MM.1S (cell line): Measurements from ENCODE around the gene SPEM2.

Source experiments
- DNase-seq: peaks from one replicate; pipeline ENCODE4 v3.0.0-alpha.2; 2015
- H2AFZ ChIP-seq: fragments of 300-600 bp; sonication (generic); 2 replicates; pipeline ENCODE4 v1.6.0; 2016; ENCODE audit warnings: antibody characterized with exemption, low read length
- H3F3A ChIP-seq: fragments of 300-600 bp; sonication (generic); 2 replicates; pipeline ENCODE4 v1.6.1; 2016; ENCODE audit warnings: mild to moderate bottlenecking, antibody characterized with exemption, low read length, moderate library complexity, mixed read lengths; ENCODE audit not compliant: insufficient read depth
- H3K27ac ChIP-seq: fragments of 300-600 bp; sonication (generic); 2 replicates; pipeline ENCODE4 v1.5.1; 2016; ENCODE audit warnings: mild to moderate bottlenecking, low read length
- H3K27me3 ChIP-seq: fragments of 300-600 bp; sonication (generic); replicated peaks from 2 replicates; pipeline ENCODE4 v1.6.0; 2016; ENCODE audit warnings: low read length; ENCODE audit not compliant: insufficient read depth
- H3K36me3 ChIP-seq: fragments of 300-600 bp; sonication (generic); replicated peaks from 2 replicates; pipeline ENCODE4 v1.6.1; 2016; ENCODE audit warnings: mild to moderate bottlenecking, low read length, mixed read lengths; ENCODE audit not compliant: insufficient read depth
- H3K4me1 ChIP-seq: fragments of 300-600 bp; sonication (generic); 2 replicates; pipeline ENCODE4 v1.6.1; 2016; ENCODE audit warnings: low read length, mixed read lengths
- H3K4me2 ChIP-seq: fragments of 300-600 bp; sonication (generic); 2 replicates; pipeline ENCODE4 v1.6.0; 2016; ENCODE audit warnings: low read depth, low read length
- H3K4me3 ChIP-seq: fragments of 300-600 bp; sonication (generic); 2 replicates; pipeline ENCODE4 v1.5.1; 2016; ENCODE audit warnings: low read length, mixed read lengths
- H3K79me2 ChIP-seq: fragments of 300-600 bp; sonication (generic); 2 replicates; pipeline ENCODE4 v1.6.1; 2016; ENCODE audit warnings: mixed run types, low read length, mixed read lengths
- H3K9ac ChIP-seq: fragments of 300-600 bp; sonication (generic); 2 replicates; pipeline ENCODE4 v1.6.1; 2016; ENCODE audit warnings: low read length, mixed read lengths
- H3K9me2 ChIP-seq: fragments of 300-600 bp; sonication (generic); replicated peaks from 2 replicates; pipeline ENCODE4 v1.6.1; 2016; ENCODE audit warnings: mild to moderate bottlenecking, low read length, mixed read lengths; ENCODE audit not compliant: insufficient read depth
- H3K9me3 ChIP-seq: fragments of 300-600 bp; sonication (generic); replicated peaks from 2 replicates; pipeline ENCODE4 v1.6.1; 2016; ENCODE audit warnings: mild to moderate bottlenecking, low read length, mixed read lengths; ENCODE audit not compliant: insufficient read depth
- H4K20me1 ChIP-seq: fragments of 300-600 bp; sonication (generic); 2 replicates; pipeline ENCODE4 v1.6.1; 2016; ENCODE audit warnings: mild to moderate bottlenecking, low read length, moderate library complexity, mixed read lengths; ENCODE audit not compliant: insufficient read depth
- EZH2 ChIP-seq: fragments of 300-600 bp; sonication (generic); optimal IDR thresholded peaks from 2 replicates; pipeline ENCODE3; 2017; ENCODE audit warnings: low read depth, mild to moderate bottlenecking, antibody characterized with exemption, low read length, mixed read lengths
- EZH2phosphoT487 ChIP-seq: fragments of 300-600 bp; sonication (generic); IDR thresholded peaks from 2 replicates; pipeline ENCODE4 v1.6.1; 2018; ENCODE audit warnings: antibody characterized with exemption, low read length
- TF ChIP-seq, protein P1 (sequence below): fragments of 300-600 bp; sonication (generic); IDR thresholded peaks from 2 replicates; pipeline ENCODE4 v1.5.1; 2016; ENCODE audit warnings: antibody characterized with exemption, low read length, mixed read lengths

Gene SPEM2

DNA sequence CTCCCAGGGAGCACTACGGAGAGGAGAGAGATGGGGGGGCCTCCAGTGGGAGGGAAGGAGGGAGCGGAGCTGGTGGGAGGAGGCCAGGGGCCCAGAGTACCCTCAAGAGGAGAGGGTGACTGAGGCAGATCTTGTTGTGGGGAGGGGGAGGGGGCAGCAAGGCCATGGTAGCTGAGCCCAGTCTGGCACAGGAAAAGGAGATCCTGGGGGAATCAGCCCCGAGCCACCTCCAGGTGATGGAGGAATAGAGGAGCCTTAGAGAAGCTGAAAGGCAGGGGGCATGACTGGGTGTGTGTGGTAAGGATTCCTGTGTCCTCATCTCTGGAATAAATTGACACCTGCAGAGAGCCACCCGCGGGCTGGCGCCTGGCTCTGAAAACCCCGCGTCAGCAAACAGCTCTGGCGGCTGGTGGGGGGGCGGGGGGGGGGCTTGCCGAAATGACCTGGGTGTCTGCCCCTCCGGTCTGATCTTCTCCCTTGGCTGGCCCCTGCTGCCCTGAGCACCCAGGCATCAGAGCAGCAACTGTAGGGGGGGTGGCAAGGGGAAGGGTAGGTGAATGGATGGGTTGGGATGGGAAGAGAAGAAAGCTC, 19.1 kb upstream of the SPEM2 start:
- Histone ChIP-seq H4K20me1 (no peaks in the 10 kb centered on the region), H3K79me2 (no peaks in the 10 kb centered on the region; the same call in 1 of the 2 replicates), H3K4me3 (no peak overlapping the region), H3K4me2 (no peak overlapping the region), H3K36me3 (no peaks in the 10 kb centered on the region), H3K9me2 (no peaks in the 10 kb centered on the region), H3K4me1 (peaks cover 4% of the 10 kb centered on the region; the same call in 1 of the 2 replicates), H2AFZ (no peak overlapping the region), H3K27me3 (peaks cover 50% of the 10 kb centered on the region), H3K9me3 (no peaks in the 10 kb centered on the region), H3K9ac (no peak overlapping the region), H3K27ac (no peak overlapping the region), H3F3A (no peaks in the 10 kb centered on the region)
- TF ChIP-seq EZH2phosphoT487, result no peak
- TF ChIP-seq EZH2, result no peak
- TF ChIP-seq, protein P1, sequence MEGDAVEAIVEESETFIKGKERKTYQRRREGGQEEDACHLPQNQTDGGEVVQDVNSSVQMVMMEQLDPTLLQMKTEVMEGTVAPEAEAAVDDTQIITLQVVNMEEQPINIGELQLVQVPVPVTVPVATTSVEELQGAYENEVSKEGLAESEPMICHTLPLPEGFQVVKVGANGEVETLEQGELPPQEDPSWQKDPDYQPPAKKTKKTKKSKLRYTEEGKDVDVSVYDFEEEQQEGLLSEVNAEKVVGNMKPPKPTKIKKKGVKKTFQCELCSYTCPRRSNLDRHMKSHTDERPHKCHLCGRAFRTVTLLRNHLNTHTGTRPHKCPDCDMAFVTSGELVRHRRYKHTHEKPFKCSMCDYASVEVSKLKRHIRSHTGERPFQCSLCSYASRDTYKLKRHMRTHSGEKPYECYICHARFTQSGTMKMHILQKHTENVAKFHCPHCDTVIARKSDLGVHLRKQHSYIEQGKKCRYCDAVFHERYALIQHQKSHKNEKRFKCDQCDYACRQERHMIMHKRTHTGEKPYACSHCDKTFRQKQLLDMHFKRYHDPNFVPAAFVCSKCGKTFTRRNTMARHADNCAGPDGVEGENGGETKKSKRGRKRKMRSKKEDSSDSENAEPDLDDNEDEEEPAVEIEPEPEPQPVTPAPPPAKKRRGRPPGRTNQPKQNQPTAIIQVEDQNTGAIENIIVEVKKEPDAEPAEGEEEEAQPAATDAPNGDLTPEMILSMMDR, result no peak
- no peak for DNase-seq

DNA sequence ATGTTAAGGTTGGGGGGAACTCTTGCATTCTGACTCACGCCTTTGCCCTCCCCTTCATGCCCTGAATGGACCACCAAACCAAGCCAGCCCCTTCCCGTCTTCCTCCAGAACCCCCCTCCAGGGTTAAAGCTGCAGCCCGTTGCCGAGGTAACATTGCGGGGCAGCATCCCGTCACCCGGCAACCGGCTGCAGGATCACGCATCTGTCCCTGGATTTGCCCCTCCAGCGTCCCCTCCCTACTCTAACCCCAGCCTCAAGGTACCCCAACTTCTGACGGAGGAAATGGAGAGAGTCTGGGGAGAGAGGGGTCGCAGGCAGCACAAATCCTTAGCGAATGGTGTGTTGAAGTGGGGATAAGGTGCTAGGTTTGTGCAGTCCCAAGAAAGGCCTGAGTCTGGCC, 18.3 kb upstream of the SPEM2 start:
- Histone ChIP-seq H3K9me2 (no peaks in the 10 kb centered on the region), H3K36me3 (no peaks in the 10 kb centered on the region), H4K20me1 (no peaks in the 10 kb centered on the region), H2AFZ (no peak overlapping the region), H3K9me3 (no peaks in the 10 kb centered on the region), H3K4me2 (no peak overlapping the region), H3K4me1 (peaks cover 4% of the 10 kb centered on the region; the same call in 1 of the 2 replicates), H3K4me3 (no peak overlapping the region), H3K79me2 (no peaks in the 10 kb centered on the region; the same call in 1 of the 2 replicates), H3K9ac (no peak overlapping the region), H3F3A (no peaks in the 10 kb centered on the region), H3K27me3 (peaks cover 58% of the 10 kb centered on the region), H3K27ac (no peak overlapping the region)
- DNase-seq, result no peak
- TF ChIP-seq EZH2phosphoT487 (no peak), EZH2 (no peak)
- TF ChIP-seq, protein P1, result no peak

DNA sequence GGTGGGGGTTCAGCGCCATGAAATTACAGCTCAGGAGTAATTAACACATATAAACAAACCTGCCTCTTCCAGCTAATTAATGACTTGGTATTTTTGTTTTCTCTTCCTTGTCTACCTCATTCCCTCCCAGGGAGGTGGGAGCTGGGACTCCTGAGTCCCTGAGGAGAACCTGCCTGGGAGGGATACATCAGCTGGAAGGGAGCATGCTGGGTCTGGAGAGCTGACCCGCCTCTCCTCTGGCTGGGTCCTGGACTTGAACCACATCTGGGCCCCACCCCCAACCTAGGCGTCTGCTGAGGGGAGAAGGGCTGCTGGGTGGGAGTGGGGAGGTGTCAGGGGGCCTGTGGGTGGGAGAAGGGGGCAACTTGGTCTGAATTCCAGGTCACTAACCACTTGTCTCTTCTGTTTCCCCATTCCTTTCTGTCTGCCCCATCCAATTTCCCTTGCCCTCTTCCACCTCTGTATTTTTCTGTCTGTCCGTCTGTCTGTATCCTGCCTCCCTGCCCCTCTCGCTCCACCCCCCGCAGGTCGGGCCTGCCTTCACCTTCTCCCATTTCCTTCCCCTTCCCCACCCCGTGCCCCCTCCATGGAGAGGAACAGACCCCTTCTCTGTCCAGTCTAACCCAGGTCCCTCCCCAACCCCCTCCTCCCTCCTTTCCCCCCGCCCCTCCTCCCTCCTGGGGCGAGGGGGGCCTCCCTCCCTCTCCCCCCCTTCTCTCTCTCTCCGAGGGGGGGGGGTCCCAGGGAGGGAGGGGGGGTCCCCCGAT, 17.7 kb upstream of the SPEM2 start, which contains the start of gene NLGN2:
Gene NLGN2 (plus strand): TSS at position 361 of the 767 bp plus-strand sequence. CDS start 411 bp downstream, outside the sequence.
- H3K27ac ChIP-seq, result no peak within 1 kb of the TSS
- no peaks in the 10 kb centered on the region for H4K20me1 ChIP-seq
- H3K4me3 ChIP-seq, result no peak within 1 kb of the TSS
- no peak within 1 kb of the TSS for H2AFZ ChIP-seq
- H3K36me3 ChIP-seq, result no peaks in the 10 kb centered on the region
- no peak within 1 kb of the TSS for H3K9ac ChIP-seq
- no peaks in the 10 kb centered on the region for H3K9me2 ChIP-seq
- H3K9me3 ChIP-seq, result no peaks in the 10 kb centered on the region
- DNase-seq, result no peak
- H3K4me2 ChIP-seq, result no peak within 1 kb of the TSS
- no peak for TF ChIP-seq EZH2
- TF ChIP-seq, protein P1, result no peak
- no peak for TF ChIP-seq EZH2phosphoT487
- peaks cover 4% of the 10 kb centered on the region; the same call in 1 of the 2 replicates for H3K4me1 ChIP-seq
- H3F3A ChIP-seq, result no peaks in the 10 kb centered on the region
- H3K79me2 ChIP-seq, result no peaks in the 10 kb centered on the region; the same call in 1 of the 2 replicates
- peaks cover 64% of the 10 kb centered on the region for H3K27me3 ChIP-seq
